Endothelial cell of umbilical vein (primary cell): ENCODE results near the gene CCDC142. TPM values are rescaled to one million over a fixed set of nuclear protein-coding genes. Genes with fewer than 3 reads are reported as not detected.

Source experiments
- BruUV-seq: library from RNA; stranded (reverse); fragments of 400-500 nt; replicated peaks from 2 replicates; lab custom pipeline; 2021; lab: Mats Ljungman, UMichigan
- CTCF ChIA-PET: fragments of 300-600, 350-600 bp; sonication (Branson Sonifier 250); formaldehyde crosslinking; loops from one replicate; lab custom pipeline; 2021; ENCODE audit warnings: antibody characterized with exemption, inconsistent platforms; lab: Charles Lee
- POLR2A ChIA-PET: fragments of 300-600, 350-600 bp; sonication (Branson Sonifier 250); formaldehyde crosslinking; loops from one replicate; lab custom pipeline; 2021; ENCODE audit warnings: antibody characterized with exemption, inconsistent platforms; lab: Charles Lee
- DNase-seq: peaks from one replicate; pipeline ENCODE4 v3.0.0-alpha.2; 2011; ENCODE audit warnings: low read depth, low spot score
- FAIRE-seq: peaks from 2 replicates; lab custom pipeline; 2011; peaks lifted over from hg19 to GRCh38; lab: Jason Lieb, UNC
- H2AFZ ChIP-seq: 2 replicates; pipeline ENCODE4 v1.6.0; 2012; ENCODE audit warnings: low read depth, low read length, control low read depth, inconsistent platforms
- H3K27ac ChIP-seq: 2 replicates; pipeline ENCODE4 v1.5.1; 2011; ENCODE audit warnings: low read depth, mild to moderate bottlenecking, control low read depth, low read length, moderate library complexity; ENCODE audit not compliant: insufficient read depth
- H3K27me3 ChIP-seq, 2 experiments: 2 replicates each; pipeline versions ENCODE4 v1.6.0 to v1.6.1; 2011; ENCODE audit warnings: low read length in 2 of 2, mixed read lengths in 1 of 2; ENCODE audit not compliant: control insufficient read depth in 2 of 2, insufficient read depth in 2 of 2
- H3K36me3 ChIP-seq, 2 experiments: 2 replicates in 1 of 2; 3 replicates in 1 of 2; pipeline ENCODE4 v1.5.1; 2011; ENCODE audit warnings: low read length in 2 of 2, mild to moderate bottlenecking in 1 of 2, moderate library complexity in 1 of 2; ENCODE audit not compliant: control insufficient read depth in 2 of 2, insufficient read depth in 2 of 2; ENCODE audit errors: extremely low read depth in 1 of 2
- H3K4me1 ChIP-seq: 3 replicates; pipeline ENCODE4 v1.5.1; 2011; ENCODE audit warnings: mild to moderate bottlenecking, low read length; ENCODE audit not compliant: control insufficient read depth, insufficient read depth; ENCODE audit errors: extremely low read depth
- H3K4me2 ChIP-seq: 2 replicates; pipeline ENCODE4 v1.6.1; 2011; ENCODE audit warnings: low read length, control low read depth, mixed read lengths; ENCODE audit not compliant: insufficient read depth
- H3K4me3 ChIP-seq, 3 experiments: fragments of 200-600 bp in 1 of 3; sonication (generic), shearing (Covaris generic) in 1 of 3; replicated peaks in 1 of 3; 2 replicates each; pipeline ENCODE4 v1.5.1; 2011 to 2016; ENCODE audit warnings: control low read depth in 3 of 3, low read length in 3 of 3, mild to moderate bottlenecking in 2 of 3, inconsistent platforms in 1 of 3, low read depth in 1 of 3, moderate library complexity in 1 of 3; ENCODE audit not compliant: insufficient read depth in 1 of 3
- H3K79me2 ChIP-seq: 2 replicates; pipeline ENCODE4 v1.6.0; 2012; ENCODE audit warnings: low read length, inconsistent platforms; ENCODE audit not compliant: control insufficient read depth, insufficient read depth
- H3K9ac ChIP-seq: replicated peaks from 2 replicates; pipeline ENCODE3; 2011; ENCODE audit warnings: low read length, control low read depth; ENCODE audit not compliant: insufficient read depth; ENCODE audit errors: extremely low read depth
- H3K9me1 ChIP-seq: replicated peaks from 3 replicates; pipeline ENCODE4 v1.6.0; 2011; ENCODE audit warnings: mild to moderate bottlenecking, low read length; ENCODE audit not compliant: control insufficient read depth, insufficient read depth; ENCODE audit errors: extremely low read depth
- H3K9me3 ChIP-seq: replicated peaks from 2 replicates; pipeline ENCODE4 v1.5.1; 2012; ENCODE audit warnings: low read length, inconsistent platforms; ENCODE audit not compliant: control insufficient read depth, insufficient read depth
- H4K20me1 ChIP-seq: replicated peaks from 2 replicates; pipeline ENCODE3; 2011; ENCODE audit warnings: mild to moderate bottlenecking, low read length; ENCODE audit not compliant: control insufficient read depth, insufficient read depth; ENCODE audit errors: extremely low read depth
- EZH2 ChIP-seq: IDR thresholded peaks from 2 replicates; pipeline ENCODE4 v1.6.1; 2012; ENCODE audit warnings: borderline replicate concordance, low read depth, mild to moderate bottlenecking, moderate library complexity, low read length, inconsistent platforms; ENCODE audit not compliant: severe bottlenecking
- POLR2A ChIP-seq: IDR thresholded peaks from 2 replicates; pipeline ENCODE4 v1.6.1; 2012; ENCODE audit warnings: low read depth, mild to moderate bottlenecking, control low read depth, low read length
- dilution Hi-C: fragments of 300-500 bp; cut with MboI; formaldehyde crosslinking; loops from one replicate; pipeline ENCODE4 v1.15.0; 2019; ENCODE audit warnings: low sequenced_read_pairs; ENCODE audit not compliant: extremely low pct_ligation_motif_present
- intact Hi-C: fragments of 100-400 bp; cut with micrococcal nuclease; formaldehyde crosslinking; loops from one replicate; pipeline ENCODE4 v1.10.0; 2022
- polyA plus RNA-seq, 4 experiments: library from polyadenylated mRNA; depleted of rRNA in 3 of 4; stranded (reverse) in 3 of 4; unstranded in 1 of 4; fragments of >200 nt; gene quantifications; 2 replicates each; pipeline versions ENCODE4 v1.2.1 to v1.2.3, GENCODE V29; 2011 to 2012; ENCODE audit warnings: missing spikeins in 1 of 4
- total RNA-seq: library from RNA; stranded (reverse); gene quantifications from 2 replicates; pipeline ENCODE4 v1.2.3, GENCODE V29; 2021

Gene CCDC142
- total and polyA plus RNA-seq, 2 donors (not counting 3 experiments of a cell fraction or from before 2014, with no cell fraction given): 12.8 to 23.8 TPM

- H3K27ac ChIP-seq: no peak overlapping the region
- dilution Hi-C loops (no loop called here), intact Hi-C loops (no loop called here)
- DNase-seq (no peak), FAIRE-seq (no peak)
- no peaks in the 10 kb centered on the region for H3K9me1 ChIP-seq
- H3K27me3 ChIP-seq: no peaks in the 10 kb centered on the region
- no peaks in the 10 kb centered on the region for H4K20me1 ChIP-seq
- peaks cover 3 to 14% of the 10 kb centered on the region in 2 experiments for H3K36me3 ChIP-seq
- POLR2A ChIA-PET: no interaction called here
- TF ChIP-seq EZH2: no peak
- no peak overlapping the region for H2AFZ ChIP-seq
- CTCF ChIA-PET: interaction anchor here (0.9 to 2.1 kb wide), 3 partner anchors 8 to 42 kb away, joined by 3 to 8 read pairs (median 3); no protein-coding TSS in a partner anchor
- H3K79me2 ChIP-seq: no peaks in the 10 kb centered on the region
- H3K4me3 ChIP-seq: no peak overlapping the region
- BruUV-seq: no TSS peak
- no peak overlapping the region for H3K9ac ChIP-seq
- H3K4me1 ChIP-seq: peaks cover 5% of the 10 kb centered on the region
- H3K4me2 ChIP-seq: no peak overlapping the region
- H3K9me3 ChIP-seq: no peaks in the 10 kb centered on the region
These were observed 7.1 kb upstream of the CCDC142 start for GRCh38 chr2:74489906-74490305.

- ChIA-PET CTCF (interaction anchor here (0.9 to 2.1 kb wide), 2 partner anchors 9 to 43 kb away, joined by 3 to 8 read pairs; no protein-coding TSS in a partner anchor), POLR2A (no interaction called here)
- H3K27me3 ChIP-seq: no peaks in the 10 kb centered on the region
- no TSS peak for BruUV-seq
- dilution Hi-C loops: no loop called here
- no peak for FAIRE-seq
- TF ChIP-seq POLR2A: no peak
- H4K20me1 ChIP-seq: no peaks in the 10 kb centered on the region
- H3K79me2 ChIP-seq: no peaks in the 10 kb centered on the region
- no peak overlapping the region for H3K9ac ChIP-seq
- H3K9me1 ChIP-seq: no peaks in the 10 kb centered on the region
- peaks cover 3 to 14% of the 10 kb centered on the region in 2 experiments for H3K36me3 ChIP-seq
- no peak for DNase-seq
- intact Hi-C loops: no loop called here
- no peak overlapping the region for H3K4me2 ChIP-seq
- peaks cover 4% of the 10 kb centered on the region for H3K4me1 ChIP-seq
- no peak overlapping the region for H3K4me3 ChIP-seq
- H3K9me3 ChIP-seq: no peaks in the 10 kb centered on the region
- no peak overlapping the region for H3K27ac ChIP-seq
- no peak overlapping the region for H2AFZ ChIP-seq
These were observed 6.1 kb upstream of the CCDC142 start for GRCh38 chr2:74488643-74489481.
